GM23338 (cell line): ENCODE data around the gene RAB20. TPM values are rescaled to one million over a fixed set of nuclear protein-coding genes. Genes with fewer than 3 reads are reported as not detected.

ENCODE experiments used
- ATAC-seq: fragments of 200-7000 bp; cut with Tn5 transposase; 3 replicates; pipeline ENCODE4 v1.9.1; 2020
- DNase-seq: peaks from one replicate; pipeline ENCODE4 v3.0.0-alpha.2; 2015; ENCODE audit warnings: low spot score
- H2AFZ ChIP-seq: fragments of 200-600 bp; sonication (generic); 2 replicates; pipeline ENCODE4 v1.8.0; 2016; ENCODE audit warnings: antibody characterized with exemption, mild to moderate bottlenecking, moderate library complexity
- H3F3A ChIP-seq: fragments of 200-600 bp; sonication (generic); replicated peaks from 2 replicates; pipeline ENCODE4 v1.8.0; 2017; ENCODE audit warnings: antibody characterized with exemption, mixed run types, low read depth
- H3K27ac ChIP-seq: fragments of 200-600 bp; sonication (generic); 2 replicates; pipeline ENCODE4 v1.6.1; 2016; ENCODE audit warnings: low read depth
- H3K27me3 ChIP-seq: fragments of 200-600 bp; sonication (generic); 2 replicates; pipeline ENCODE4 v1.8.0; 2016; ENCODE audit warnings: mild to moderate bottlenecking, mixed run types, moderate library complexity; ENCODE audit not compliant: insufficient read depth
- H3K36me3 ChIP-seq: fragments of 200-600 bp; sonication (generic); 2 replicates; pipeline ENCODE4 v1.8.0; 2016; ENCODE audit warnings: mild to moderate bottlenecking; ENCODE audit not compliant: insufficient read depth
- H3K4me1 ChIP-seq: fragments of 200-600 bp; sonication (generic); 2 replicates; pipeline ENCODE4 v1.8.0; 2016; ENCODE audit warnings: mild to moderate bottlenecking, moderate library complexity; ENCODE audit not compliant: insufficient read depth
- H3K4me2 ChIP-seq: fragments of 200-600 bp; sonication (generic); 2 replicates; pipeline ENCODE4 v1.7.1; 2017; ENCODE audit warnings: mixed run types
- H3K4me3 ChIP-seq: fragments of 200-600 bp; sonication (generic); 2 replicates; pipeline ENCODE4 v1.6.1; 2016; ENCODE audit warnings: mixed run types
- H3K79me2 ChIP-seq: fragments of 200-600 bp; sonication (generic); replicated peaks from 2 replicates; pipeline ENCODE4 v1.8.0; 2017; ENCODE audit warnings: mild to moderate bottlenecking; ENCODE audit not compliant: insufficient read depth
- H3K9me2 ChIP-seq: fragments of 200-600 bp; sonication (generic); 2 replicates; pipeline ENCODE4 v1.8.0; 2017; ENCODE audit not compliant: insufficient read depth
- H4K20me1 ChIP-seq: fragments of 200-600 bp; sonication (generic); replicated peaks from 2 replicates; pipeline ENCODE4 v1.8.0; 2017; ENCODE audit warnings: mild to moderate bottlenecking; ENCODE audit not compliant: insufficient read depth
- H3K27ac Mint-ChIP-seq: 2 replicates; pipeline ENCODE4 v1.8.0; 2020; ENCODE audit warnings: inconsistent platforms, mild to moderate bottlenecking, moderate library complexity, mixed read lengths
- H3K27me3 Mint-ChIP-seq: 3 replicates; pipeline ENCODE4 v1.8.0; 2022; ENCODE audit warnings: low read depth, mild to moderate bottlenecking, moderate library complexity, mixed read lengths, inconsistent platforms; ENCODE audit not compliant: insufficient read depth, poor library complexity
- H3K36me3 Mint-ChIP-seq: 3 replicates; pipeline ENCODE4 v1.8.0; 2021; ENCODE audit warnings: low read depth, mild to moderate bottlenecking, inconsistent platforms, moderate library complexity, mixed read lengths
- H3K4me1 Mint-ChIP-seq: 3 replicates; pipeline ENCODE4 v1.8.0; 2020; ENCODE audit warnings: mild to moderate bottlenecking, inconsistent platforms, mixed read lengths
- H3K4me3 Mint-ChIP-seq: 3 replicates; pipeline ENCODE4 v1.8.0; 2021; ENCODE audit warnings: moderate library complexity, mild to moderate bottlenecking, inconsistent platforms, mixed read lengths
- H3K9me3 Mint-ChIP-seq: 3 replicates; pipeline ENCODE4 v1.8.0; 2020; ENCODE audit warnings: moderate library complexity, mild to moderate bottlenecking, inconsistent platforms, mixed read lengths
- CREB1 ChIP-seq: fragments of 250-450 bp; sonication (Bioruptor Pico); IDR thresholded peaks from 2 replicates; pipeline ENCODE4 v1.5.0; 2020; ENCODE audit warnings: low read depth, mild to moderate bottlenecking, moderate library complexity
- CTCF ChIP-seq, 2 experiments: fragments of 200-600 bp in 1 of 2; sonication (generic) in 1 of 2; conservative IDR thresholded peaks; 2 replicates each; pipeline versions ENCODE4 v1.5.1 to v1.6.1; 2016 to 2017; ENCODE audit warnings: antibody characterized with exemption in 2 of 2, low read depth in 2 of 2, mild to moderate bottlenecking in 2 of 2, moderate library complexity in 1 of 2
- ETS1 ChIP-seq: IDR thresholded peaks from 2 replicates; pipeline ENCODE4 v1.6.1; 2016; ENCODE audit warnings: antibody characterized with exemption
- EZH2 ChIP-seq: fragments of 200-600 bp; sonication (generic); IDR thresholded peaks from one replicate; pipeline ENCODE4 v1.8.0; 2017; ENCODE audit warnings: antibody characterized with exemption, mild to moderate bottlenecking, low read depth; ENCODE audit not compliant: unreplicated experiment
- EZH2phosphoT487 ChIP-seq: fragments of 200-600 bp; sonication (generic); IDR thresholded peaks from one replicate; pipeline ENCODE4 v1.8.1; 2018; ENCODE audit warnings: antibody characterized with exemption; ENCODE audit not compliant: unreplicated experiment
- JUNB ChIP-seq: IDR thresholded peaks from one replicate; pipeline ENCODE4 v1.6.1; 2016; ENCODE audit warnings: antibody characterized with exemption; ENCODE audit not compliant: unreplicated experiment
- NANOG ChIP-seq: IDR thresholded peaks from 2 replicates; pipeline ENCODE4 v1.6.1; 2016; ENCODE audit warnings: antibody characterized with exemption, borderline replicate concordance
- POLR2AphosphoS5 ChIP-seq: IDR thresholded peaks from 2 replicates; pipeline ENCODE4 v1.6.1; 2016; ENCODE audit warnings: antibody characterized with exemption, low read depth
- REST ChIP-seq: IDR thresholded peaks from one replicate; pipeline ENCODE4 v1.6.1; 2018; ENCODE audit warnings: antibody characterized with exemption; ENCODE audit not compliant: unreplicated experiment
- STAT1 ChIP-seq: IDR thresholded peaks from one replicate; pipeline ENCODE4 v1.6.1; 2016; ENCODE audit warnings: antibody characterized with exemption; ENCODE audit not compliant: unreplicated experiment
- ZNF114 ChIP-seq: fragments of 250-450 bp; sonication (Bioruptor Pico); IDR thresholded peaks from 2 replicates; pipeline ENCODE4 v1.5.0; 2020; ENCODE audit warnings: mild to moderate bottlenecking, moderate library complexity
- ZNF331 ChIP-seq: fragments of 250-450 bp; sonication (Bioruptor Pico); IDR thresholded peaks from 2 replicates; pipeline ENCODE4 v1.5.0; 2020; ENCODE audit warnings: low read depth, mild to moderate bottlenecking, moderate library complexity
- ZNF462 ChIP-seq: fragments of 250-450 bp; sonication (Bioruptor Pico); IDR thresholded peaks from 2 replicates; pipeline ENCODE4 v1.5.0; 2020; ENCODE audit warnings: mild to moderate bottlenecking, moderate library complexity
- polyA plus RNA-seq: library from polyadenylated mRNA; unstranded; fragments of >200 nt; fragmentation: Nextera tagmentation; extraction: Ambion mirVana; gene quantifications from 2 replicates; pipeline ENCODE4 v1.2.1, GENCODE V29; 2016
- total RNA-seq: library from RNA; depleted of rRNA; stranded (reverse); fragments of >200 nt; shearing (Covaris generic); gene quantifications from 2 replicates; pipeline ENCODE4 v1.2.3, GENCODE V29; 2014

Gene RAB20
- total and polyA plus RNA-seq, 2 experiments from 2014 or later = 12.3 to 26.6 TPM

- Histone ChIP-seq H3F3A (no peaks in the 10 kb centered on the region), H3K27me3 (no peaks in the 10 kb centered on the region), H4K20me1 (peaks cover 19% of the 10 kb centered on the region), H3K79me2 (peaks cover 83% of the 10 kb centered on the region), H2AFZ (no peak overlapping the region), H3K9me2 (no peaks in the 10 kb centered on the region), H3K36me3 (0 out of 2 replicates have a peak, but pooled peaks cover 2% of the 10 kb centered on the region), H3K4me2 (no peak overlapping the region), H3K4me3 (no peak overlapping the region), H3K27ac (no peak overlapping the region), H3K4me1 (no peaks in the 10 kb centered on the region; the same call in 1 of the 2 replicates)
- H3K27ac Mint-ChIP-seq = no peak overlapping the region
- H3K9me3 Mint-ChIP-seq = peaks cover 6% of the 10 kb centered on the region
- no peak overlapping the region for H3K4me3 Mint-ChIP-seq
- ATAC-seq (no peak), DNase-seq (no peak)
- no peaks in the 10 kb centered on the region for H3K27me3 Mint-ChIP-seq
- TF ChIP-seq NANOG (no peak), ZNF114 (CRISPR knock-in tag) (no peak), REST (no peak), POLR2AphosphoS5 (no peak), STAT1 (no peak), ETS1 (no peak), CREB1 (no peak), EZH2phosphoT487 (no peak), CTCF (conservative IDR thresholded peaks at IDR 0.05; ENCODE audit: low read depth in 2 of 2) (no peak), ZNF462 (no peak), EZH2 (no peak), ZNF331 (CRISPR knock-in tag) (no peak), JUNB (no peak)
- H3K4me1 Mint-ChIP-seq = peaks cover 3% of the 10 kb centered on the region; the same call in 1 of the 3 replicates
- peaks cover 6% of the 10 kb centered on the region for H3K36me3 Mint-ChIP-seq
These were observed 11.7 kb downstream of the RAB20 start for GRCh38 chr13:110549795-110550160.
